ENCODE results near the gene SESN2.

The SESN2 gene

GRCh38 chr1:28236656-28237322, 22.5 kb upstream of the SESN2 start:
- Histone ChIP-seq H3K9me3 (no peaks in the 10 kb centered on the region), H3K36me3 (peaks cover 38% of the 10 kb centered on the region), H3K27ac (peak overlapping the region; percentile 82), H3K9ac (peak overlapping the region; percentile 91), H3K4me1 (peaks cover 46% of the 10 kb centered on the region), H4K20me1 (peaks cover 8% of the 10 kb centered on the region; the same call in 1 of the 2 replicates), H3K27me3 (no peaks in the 10 kb centered on the region), H3K4me3 (peak overlapping the region; percentile 80), H3K4me2 (peak overlapping the region; percentile 97)
- TF ChIP-seq Cebpa-rat (IDR thresholded peaks at IDR 0.05): no peak

GRCh38 chr1:28239004-28239403, 20.3 kb upstream of the SESN2 start:
- H4K20me1 ChIP-seq: no peaks in the 10 kb centered on the region
- peaks cover 43% of the 10 kb centered on the region for H3K36me3 ChIP-seq
- TF ChIP-seq Cebpa-rat (IDR thresholded peaks at IDR 0.05): no peak
- peaks cover 49% of the 10 kb centered on the region for H3K4me1 ChIP-seq
- H3K9me3 ChIP-seq: no peaks in the 10 kb centered on the region
- no peak overlapping the region for H3K9ac ChIP-seq
- no peaks in the 10 kb centered on the region for H3K27me3 ChIP-seq
- H3K4me2 ChIP-seq: no peak overlapping the region
- H3K4me3 ChIP-seq: no peak overlapping the region
- no peak overlapping the region for H3K27ac ChIP-seq

- H3K4me2 ChIP-seq: no peak overlapping the region
- no peak overlapping the region for H3K9ac ChIP-seq
- no peak overlapping the region for H3K27ac ChIP-seq
- peaks cover 43% of the 10 kb centered on the region for H3K36me3 ChIP-seq
- H4K20me1 ChIP-seq: no peaks in the 10 kb centered on the region
- H3K9me3 ChIP-seq: no peaks in the 10 kb centered on the region
- TF ChIP-seq Cebpa-rat (IDR thresholded peaks at IDR 0.05): no peak
- H3K4me1 ChIP-seq: peaks cover 55% of the 10 kb centered on the region
- H3K27me3 ChIP-seq: no peaks in the 10 kb centered on the region
- H3K4me3 ChIP-seq: no peak overlapping the region
These were observed 19.3 kb upstream of the SESN2 start for GRCh38 chr1:28240024-28240423.

GRCh38 chr1:28241638-28242241, 17.6 kb upstream of the SESN2 start:
- 0 out of 2 replicates have a peak overlapping the region, but pooled peaks have one; percentile 2 for H3K4me2 ChIP-seq
- H3K4me1 ChIP-seq: peaks cover 60% of the 10 kb centered on the region
- no peaks in the 10 kb centered on the region for H3K27me3 ChIP-seq
- no peaks in the 10 kb centered on the region for H3K9me3 ChIP-seq
- H3K4me3 ChIP-seq: no peak overlapping the region
- TF ChIP-seq Cebpa-rat (IDR thresholded peaks at IDR 0.05): no peak
- H4K20me1 ChIP-seq: no peaks in the 10 kb centered on the region
- no peak overlapping the region for H3K9ac ChIP-seq
- H3K36me3 ChIP-seq: peaks cover 43% of the 10 kb centered on the region
- no peak overlapping the region for H3K27ac ChIP-seq

- Histone ChIP-seq H3K4me1 (peaks cover 58% of the 10 kb centered on the region), H3K27me3 (no peaks in the 10 kb centered on the region), H3K27ac (no peak overlapping the region)
These were observed 15.5 kb upstream of the SESN2 start for GRCh38 chr1:28243685-28244311.

GRCh38 chr1:28244549-28245251, 14.6 kb upstream of the SESN2 start:
- peak overlapping the region; percentile 90 for H3K4me2 ChIP-seq
- H3K27me3 ChIP-seq: no peaks in the 10 kb centered on the region
- H3K9ac ChIP-seq: peak overlapping the region; percentile 45; the same call in 1 of the 2 replicates
- no peak for TF ChIP-seq Cebpa-rat (IDR thresholded peaks at IDR 0.05)
- no peaks in the 10 kb centered on the region for H3K9me3 ChIP-seq
- H3K4me1 ChIP-seq: peaks cover 67% of the 10 kb centered on the region
- H3K4me3 ChIP-seq: no peak overlapping the region
- peaks cover 22% of the 10 kb centered on the region for H3K36me3 ChIP-seq
- no peaks in the 10 kb centered on the region for H4K20me1 ChIP-seq
- H3K27ac ChIP-seq: peak overlapping the region; percentile 58

More at GRCh38 chr1:28243685-28244311, 15.5 kb upstream of the SESN2 start:
- Histone ChIP-seq H3K9me3 (no peaks in the 10 kb centered on the region), H3K36me3 (peaks cover 31% of the 10 kb centered on the region), H3K4me2 (peak overlapping the region; percentile 90), H3K9ac (no peak overlapping the region), H4K20me1 (no peaks in the 10 kb centered on the region), H3K4me3 (no peak overlapping the region)
- TF ChIP-seq Cebpa-rat (IDR thresholded peaks at IDR 0.05): peak; percentile 46; the same call in 1 of the 2 replicates

- Histone ChIP-seq H3K27me3 (no peaks in the 10 kb centered on the region), H3K9ac (peak overlapping the region; percentile 85), H4K20me1 (no peaks in the 10 kb centered on the region), H3K36me3 (0 out of 2 replicates have a peak, but pooled peaks cover 8% of the 10 kb centered on the region), H3K27ac (peak overlapping the region; percentile 80), H3K4me1 (peaks cover 81% of the 10 kb centered on the region), H3K4me3 (peak overlapping the region; percentile 72), H3K4me2 (peak overlapping the region; percentile 90), H3K9me3 (no peaks in the 10 kb centered on the region)
- TF ChIP-seq Cebpa-rat (IDR thresholded peaks at IDR 0.05): peak; percentile 98; the same call in 1 of the 2 replicates
These were observed 12.9 kb upstream of the SESN2 start for GRCh38 chr1:28246427-28246832.

GRCh38 chr1:28247612-28248272, 11.6 kb upstream of the SESN2 start:
- Histone ChIP-seq H3K4me2 (peak overlapping the region; percentile 75), H3K27me3 (no peaks in the 10 kb centered on the region), H4K20me1 (no peaks in the 10 kb centered on the region), H3K4me3 (peak overlapping the region; percentile 72; the same call in 1 of the 2 replicates), H3K9me3 (no peaks in the 10 kb centered on the region), H3K9ac (peak overlapping the region; percentile 72), H3K27ac (peak overlapping the region; percentile 82), H3K4me1 (peaks cover 72% of the 10 kb centered on the region), H3K36me3 (no peaks in the 10 kb centered on the region)
- TF ChIP-seq Cebpa-rat (IDR thresholded peaks at IDR 0.05): no peak
